Endothelial cell of umbilical vein (primary cell): ENCODE measurements around the gene AQP7.

ENCODE experiments used
- CTCF ChIP-seq, 2 donors: IDR thresholded peaks; 1 replicate in 1 of 2; 2 replicates in 1 of 2; pipeline ENCODE4 v1.5.1; 2011; ENCODE audit warnings: low read length in 2 of 2, mild to moderate bottlenecking in 2 of 2, moderate library complexity in 2 of 2, control low read depth in 1 of 2, inconsistent platforms in 1 of 2, low read depth in 1 of 2; ENCODE audit not compliant: insufficient read depth in 1 of 2; ENCODE audit errors: extremely low read depth in 1 of 2
- EZH2 ChIP-seq: IDR thresholded peaks from 2 replicates; pipeline ENCODE4 v1.6.1; 2012; ENCODE audit warnings: borderline replicate concordance, low read depth, mild to moderate bottlenecking, moderate library complexity, low read length, inconsistent platforms; ENCODE audit not compliant: severe bottlenecking
- FOS ChIP-seq: IDR thresholded peaks from 2 replicates; pipeline ENCODE4 v1.6.1; 2011; ENCODE audit warnings: mild to moderate bottlenecking, low read length, moderate library complexity, borderline replicate concordance; ENCODE audit not compliant: insufficient read depth
- GATA2 ChIP-seq: IDR thresholded peaks from 2 replicates; pipeline ENCODE4 v1.7.0; 2011; ENCODE audit warnings: low read depth, mild to moderate bottlenecking, moderate library complexity, mixed read lengths, low read length; ENCODE audit not compliant: insufficient read length, insufficient read depth
- JUN ChIP-seq: IDR thresholded peaks from 2 replicates; pipeline ENCODE4 v1.6.1; 2011; ENCODE audit warnings: borderline replicate concordance, low read depth; ENCODE audit not compliant: insufficient read length, insufficient read depth
- MYC ChIP-seq: IDR thresholded peaks from one replicate; pipeline ENCODE4 v1.6.1; 2011; ENCODE audit warnings: mild to moderate bottlenecking, low read depth, low read length
- POLR2A ChIP-seq: IDR thresholded peaks from 2 replicates; pipeline ENCODE4 v1.6.1; 2012; ENCODE audit warnings: low read depth, mild to moderate bottlenecking, control low read depth, low read length
- POLR2AphosphoS5 ChIP-seq: IDR thresholded peaks from 2 replicates; pipeline ENCODE4 v1.6.1; 2012; ENCODE audit warnings: low read depth, mild to moderate bottlenecking, control low read depth, low read length, moderate library complexity; ENCODE audit not compliant: insufficient read depth

GRCh38 chr9:33438926-33439680 is 36.7 kb upstream of the AQP7 start:
- TF ChIP-seq GATA2 (peak; percentile 31), CTCF (IDR thresholded peaks at IDR 0.05; ENCODE audit: extremely low read depth in 1 of 2, insufficient read depth in 1 of 2, low read depth in 1 of 2, low read length in 2 of 2) (no peak), EZH2 (no peak), POLR2A (no peak), FOS (no peak), MYC (no peak), POLR2AphosphoS5 (no peak), JUN (no peak)
